Measurements from ENCODE around the gene IQSEC1.

DNA sequence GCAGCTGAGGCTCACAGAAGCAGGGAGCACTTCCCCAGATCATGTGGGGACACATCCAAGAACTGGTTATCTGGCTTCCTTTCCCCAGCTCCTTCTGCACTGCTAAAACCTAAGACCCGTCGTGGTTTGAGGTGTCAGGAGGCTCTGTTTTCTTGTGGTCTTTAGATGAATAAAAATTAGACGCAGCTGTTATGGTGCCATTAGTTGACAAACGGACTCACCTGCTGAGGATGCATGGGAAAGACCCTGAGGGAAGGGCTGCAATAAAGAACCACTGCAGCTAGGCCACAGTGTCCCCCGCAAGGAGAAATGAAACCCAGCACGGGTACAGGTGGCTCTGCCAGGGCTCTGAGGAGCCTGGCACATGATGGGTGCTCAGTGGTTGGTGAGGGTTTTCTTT lies 99.4 kb downstream of the IQSEC1 start:
- TF ChIP-seq POLR2A (IDR thresholded peaks at IDR 0.05; ENCODE audit: low read depth) (no peak), POLR2AphosphoS5 (IDR thresholded peaks at IDR 0.05) (no peak)
- TF ChIP-seq, protein P1, sequence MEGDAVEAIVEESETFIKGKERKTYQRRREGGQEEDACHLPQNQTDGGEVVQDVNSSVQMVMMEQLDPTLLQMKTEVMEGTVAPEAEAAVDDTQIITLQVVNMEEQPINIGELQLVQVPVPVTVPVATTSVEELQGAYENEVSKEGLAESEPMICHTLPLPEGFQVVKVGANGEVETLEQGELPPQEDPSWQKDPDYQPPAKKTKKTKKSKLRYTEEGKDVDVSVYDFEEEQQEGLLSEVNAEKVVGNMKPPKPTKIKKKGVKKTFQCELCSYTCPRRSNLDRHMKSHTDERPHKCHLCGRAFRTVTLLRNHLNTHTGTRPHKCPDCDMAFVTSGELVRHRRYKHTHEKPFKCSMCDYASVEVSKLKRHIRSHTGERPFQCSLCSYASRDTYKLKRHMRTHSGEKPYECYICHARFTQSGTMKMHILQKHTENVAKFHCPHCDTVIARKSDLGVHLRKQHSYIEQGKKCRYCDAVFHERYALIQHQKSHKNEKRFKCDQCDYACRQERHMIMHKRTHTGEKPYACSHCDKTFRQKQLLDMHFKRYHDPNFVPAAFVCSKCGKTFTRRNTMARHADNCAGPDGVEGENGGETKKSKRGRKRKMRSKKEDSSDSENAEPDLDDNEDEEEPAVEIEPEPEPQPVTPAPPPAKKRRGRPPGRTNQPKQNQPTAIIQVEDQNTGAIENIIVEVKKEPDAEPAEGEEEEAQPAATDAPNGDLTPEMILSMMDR (IDR thresholded peaks at IDR 0.05) = no peak
